Measurements from ENCODE around the gene PCDH15.

DNA sequence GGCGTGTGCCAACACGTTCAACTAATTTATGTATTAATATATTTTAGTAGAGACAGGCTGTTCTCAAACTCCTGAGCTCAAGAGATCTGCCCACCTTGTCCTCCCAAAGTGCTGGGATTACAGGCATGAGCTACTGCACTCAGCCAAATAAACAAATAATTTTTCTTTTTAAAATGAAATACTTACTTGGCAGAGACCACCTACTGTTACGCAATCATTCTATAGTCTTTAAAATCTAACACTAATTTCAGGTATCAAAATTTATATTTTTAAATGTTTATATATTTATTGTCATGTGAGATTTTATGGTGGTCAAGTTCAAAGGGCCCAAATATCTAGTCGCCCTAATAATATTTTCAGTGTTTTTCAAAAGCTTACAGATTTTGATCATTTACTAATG, 323.3 kb downstream of the PCDH15 start:
- TF ChIP-seq, protein P1, sequence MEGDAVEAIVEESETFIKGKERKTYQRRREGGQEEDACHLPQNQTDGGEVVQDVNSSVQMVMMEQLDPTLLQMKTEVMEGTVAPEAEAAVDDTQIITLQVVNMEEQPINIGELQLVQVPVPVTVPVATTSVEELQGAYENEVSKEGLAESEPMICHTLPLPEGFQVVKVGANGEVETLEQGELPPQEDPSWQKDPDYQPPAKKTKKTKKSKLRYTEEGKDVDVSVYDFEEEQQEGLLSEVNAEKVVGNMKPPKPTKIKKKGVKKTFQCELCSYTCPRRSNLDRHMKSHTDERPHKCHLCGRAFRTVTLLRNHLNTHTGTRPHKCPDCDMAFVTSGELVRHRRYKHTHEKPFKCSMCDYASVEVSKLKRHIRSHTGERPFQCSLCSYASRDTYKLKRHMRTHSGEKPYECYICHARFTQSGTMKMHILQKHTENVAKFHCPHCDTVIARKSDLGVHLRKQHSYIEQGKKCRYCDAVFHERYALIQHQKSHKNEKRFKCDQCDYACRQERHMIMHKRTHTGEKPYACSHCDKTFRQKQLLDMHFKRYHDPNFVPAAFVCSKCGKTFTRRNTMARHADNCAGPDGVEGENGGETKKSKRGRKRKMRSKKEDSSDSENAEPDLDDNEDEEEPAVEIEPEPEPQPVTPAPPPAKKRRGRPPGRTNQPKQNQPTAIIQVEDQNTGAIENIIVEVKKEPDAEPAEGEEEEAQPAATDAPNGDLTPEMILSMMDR (IDR thresholded peaks at IDR 0.05), result no peak
- no peak for TF ChIP-seq POLR2A (IDR thresholded peaks at IDR 0.05)
